Keratinocyte (primary cell): ENCODE measurements around the gene GIMAP8.

Experiments used
- CTCF ChIP-seq, 3 experiments: IDR thresholded peaks in 1 of 3; conservative IDR thresholded peaks in 1 of 3; optimal IDR thresholded peaks in 1 of 3; 2 replicates in 2 of 3; 3 replicates in 1 of 3; pipeline versions ENCODE3 to v1.5.1; 2011; ENCODE audit warnings: low read length in 3 of 3, mild to moderate bottlenecking in 3 of 3, moderate library complexity in 2 of 3, control low read depth in 1 of 3, inconsistent platforms in 1 of 3; ENCODE audit not compliant: insufficient read depth in 2 of 3; ENCODE audit errors: extremely low read depth in 1 of 3
- EZH2 ChIP-seq: IDR thresholded peaks from one replicate; pipeline ENCODE4 v1.6.1; 2012; ENCODE audit warnings: inconsistent platforms, mild to moderate bottlenecking, low read length, moderate library complexity

- TF ChIP-seq CTCF (optimal IDR thresholded peaks at IDR 0.05 in 1 of 3, IDR thresholded peaks at IDR 0.05 in 1 of 3, conservative IDR thresholded peaks at IDR 0.05 in 1 of 3; ENCODE audit: extremely low read depth in 1 of 3, insufficient read depth in 2 of 3, low read length in 3 of 3) (no peak), EZH2 (no peak)
These were observed 68.9 kb downstream of the GIMAP8 start for GRCh38 chr7:150519310-150519709.
